ENCODE data around the gene CADPS2.

DNA sequence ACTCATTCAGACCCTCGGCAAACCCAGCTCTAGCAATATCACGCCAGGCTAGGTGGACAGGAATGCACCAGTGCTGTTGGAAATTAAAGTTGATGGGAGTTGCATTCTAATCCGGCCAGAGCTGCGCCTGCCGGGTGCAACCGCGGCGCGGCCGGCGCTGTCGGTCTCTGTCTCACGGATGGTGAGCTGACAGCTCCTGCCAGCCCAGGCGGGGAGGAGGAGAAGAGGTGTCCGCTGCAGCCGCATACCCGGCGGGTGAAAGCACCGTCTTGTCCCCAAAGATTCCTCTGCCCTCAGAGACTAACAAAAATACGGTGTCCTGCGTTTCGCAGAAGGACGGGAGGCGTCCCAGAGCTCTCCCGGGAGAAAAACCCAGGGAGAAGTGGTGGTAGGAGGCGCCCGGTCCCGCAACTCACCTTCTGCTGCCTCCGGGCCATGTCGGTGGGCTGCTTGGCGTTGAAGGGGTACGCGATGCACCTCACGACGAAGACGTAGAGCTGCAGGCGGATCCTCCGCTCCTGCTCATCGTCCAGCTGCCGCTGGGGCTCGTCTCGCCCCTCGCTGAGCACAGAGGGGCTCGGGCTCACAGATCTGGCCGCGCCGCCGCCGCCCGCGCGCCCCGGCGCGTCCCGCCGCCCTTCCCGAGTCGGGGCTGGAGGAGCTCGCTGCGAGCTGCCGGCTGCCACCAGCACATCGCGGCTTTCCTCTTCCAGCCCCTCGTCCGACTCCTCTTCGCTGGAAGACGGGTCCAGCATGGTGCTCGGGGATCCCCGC, 490 bp downstream of the CADPS2 start:
- TF ChIP-seq CTCF (IDR thresholded peaks at IDR 0.05) (peak in 1 of 6 experiments; percentile 14), POLR2A (IDR thresholded peaks at IDR 0.05) (no peak)
